LNCaP clone FGC (cell line): Measurements from ENCODE around the gene CCN6.
"Not testable (repeated sequence)": the region's sequence is repeated elsewhere in the genome, so short reads cannot be mapped to it uniquely, and the experiment has no call there.

Experiments used
- DNase-seq: peaks from one replicate; pipeline ENCODE4 v3.0.0-alpha.2; 2011; ENCODE audit warnings: low read depth
- H3K4me3 ChIP-seq: 2 replicates; pipeline ENCODE4 v1.5.1; 2011; ENCODE audit warnings: mild to moderate bottlenecking, low read depth, low read length, control low read depth
- TF ChIP-seq, protein P1 (sequence below): IDR thresholded peaks from 2 replicates; pipeline ENCODE4 v1.5.1; 2012; ENCODE audit warnings: mild to moderate bottlenecking; ENCODE audit not compliant: control insufficient read depth, insufficient read depth; ENCODE audit errors: extremely low read depth

Gene CCN6

GRCh38 chr6:112049026-112049799 lies 4.7 kb upstream of the CCN6 start:
- no peak for DNase-seq
- no peak overlapping the region for H3K4me3 ChIP-seq
- TF ChIP-seq, protein P1, sequence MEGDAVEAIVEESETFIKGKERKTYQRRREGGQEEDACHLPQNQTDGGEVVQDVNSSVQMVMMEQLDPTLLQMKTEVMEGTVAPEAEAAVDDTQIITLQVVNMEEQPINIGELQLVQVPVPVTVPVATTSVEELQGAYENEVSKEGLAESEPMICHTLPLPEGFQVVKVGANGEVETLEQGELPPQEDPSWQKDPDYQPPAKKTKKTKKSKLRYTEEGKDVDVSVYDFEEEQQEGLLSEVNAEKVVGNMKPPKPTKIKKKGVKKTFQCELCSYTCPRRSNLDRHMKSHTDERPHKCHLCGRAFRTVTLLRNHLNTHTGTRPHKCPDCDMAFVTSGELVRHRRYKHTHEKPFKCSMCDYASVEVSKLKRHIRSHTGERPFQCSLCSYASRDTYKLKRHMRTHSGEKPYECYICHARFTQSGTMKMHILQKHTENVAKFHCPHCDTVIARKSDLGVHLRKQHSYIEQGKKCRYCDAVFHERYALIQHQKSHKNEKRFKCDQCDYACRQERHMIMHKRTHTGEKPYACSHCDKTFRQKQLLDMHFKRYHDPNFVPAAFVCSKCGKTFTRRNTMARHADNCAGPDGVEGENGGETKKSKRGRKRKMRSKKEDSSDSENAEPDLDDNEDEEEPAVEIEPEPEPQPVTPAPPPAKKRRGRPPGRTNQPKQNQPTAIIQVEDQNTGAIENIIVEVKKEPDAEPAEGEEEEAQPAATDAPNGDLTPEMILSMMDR, result no peak

GRCh38 chr6:112049996-112050395 lies 3.9 kb upstream of the CCN6 start:
- TF ChIP-seq, protein P1, result no peak
- H3K4me3 ChIP-seq, result no peak overlapping the region
- DNase-seq, result no peak

GRCh38 chr6:112050429-112050828 lies 3.5 kb upstream of the CCN6 start:
- TF ChIP-seq, protein P1, result no peak
- H3K4me3 ChIP-seq, result no peak overlapping the region
- no peak for DNase-seq

GRCh38 chr6:112051251-112051740 lies 2.6 kb upstream of the CCN6 start:
- H3K4me3 ChIP-seq, DNase-seq: not testable (repeated sequence)

GRCh38 chr6:112054555-112055190 lies 769 bp downstream of the CCN6 start:
- no peak for DNase-seq
- TF ChIP-seq, protein P1, result no peak
- no peak overlapping the region for H3K4me3 ChIP-seq

- DNase-seq, result no peak
- H3K4me3 ChIP-seq, result no peak overlapping the region
- TF ChIP-seq, protein P1, result no peak
Measured at GRCh38 chr6:112058243-112059032, 4.5 kb downstream of the CCN6 start.

GRCh38 chr6:112061605-112062004 lies 7.7 kb downstream of the CCN6 start:
- no peak overlapping the region for H3K4me3 ChIP-seq
- no peak for DNase-seq
- TF ChIP-seq, protein P1, result no peak
